ENCODE measurements around the gene CARD9.

GRCh38 chr9:136318111-136318775 is 55.2 kb downstream of the CARD9 start:
- TF ChIP-seq POLR2A (IDR thresholded peaks at IDR 0.05; ENCODE audit: low read length), result no peak
- no peak for TF ChIP-seq GATA1 (IDR thresholded peaks at IDR 0.05; ENCODE audit: low read depth, low read length)

Data from erythroblast (primary cell).